ENCODE results near the gene PROCA1. TPM values are rescaled to one million over a fixed set of nuclear protein-coding genes. Genes with fewer than 3 reads are reported as not detected.

The PROCA1 gene
- total and polyA plus RNA-seq, 2 of the 13 experiments (the other 11 are each of a cell fraction or from before 2014, with no cell fraction given): 0.73 to 1.5 TPM

GRCh38 chr17:28728364-28729200 is 16.9 kb upstream of the PROCA1 start, which contains the start of gene NEK8 (continued):
- TF ChIP-seq ATF1 (CRISPR knock-in tag; IDR thresholded peaks at IDR 0.05): no peak
- TF ChIP-seq HIVEP1 (CRISPR knock-in tag; IDR thresholded peaks at IDR 0.05): no peak; the same call in 1 of the 2 replicates
- no peak for TF ChIP-seq ZNF274 (CRISPR knock-in tag; IDR thresholded peaks at IDR 0.05)
- no peak for TF ChIP-seq ZNF75D (CRISPR knock-in tag; IDR thresholded peaks at IDR 0.05; ENCODE audit: borderline replicate concordance)
- no peak for TF ChIP-seq SNRNP70 (IDR thresholded peaks at IDR 0.05; ENCODE audit: low read depth, low read length)
- no peak; the same call in 1 of the 2 replicates for TF ChIP-seq TSC22D2 (CRISPR knock-in tag; IDR thresholded peaks at IDR 0.05; ENCODE audit: borderline replicate concordance)
- TF ChIP-seq ZHX2 (IDR thresholded peaks at IDR 0.05; ENCODE audit: low read depth): no peak; the same call in 1 of the 2 replicates
- no peak for TF ChIP-seq ZHX2 (CRISPR knock-in tag; IDR thresholded peaks at IDR 0.05; ENCODE audit: borderline replicate concordance)
- no peak for TF ChIP-seq YY1 (IDR thresholded peaks at IDR 0.05; ENCODE audit: insufficient read depth, insufficient replicate concordance, low read depth, low read length)
- TF ChIP-seq ZNF816 (CRISPR knock-in tag; IDR thresholded peaks at IDR 0.05; ENCODE audit: borderline replicate concordance): no peak
- TF ChIP-seq ZFP36L1 (CRISPR knock-in tag; IDR thresholded peaks at IDR 0.05): no peak
- peak; percentile 40 for TF ChIP-seq NR2C2 (CRISPR knock-in tag; IDR thresholded peaks at IDR 0.05; ENCODE audit: borderline replicate concordance)
- TF ChIP-seq ELF3 (CRISPR knock-in tag; IDR thresholded peaks at IDR 0.05): no peak
- TF ChIP-seq ZNF672 (CRISPR knock-in tag; IDR thresholded peaks at IDR 0.05): no peak
- TF ChIP-seq CCDC6 (CRISPR knock-in tag; IDR thresholded peaks at IDR 0.05): no peak
- TF ChIP-seq PHF21A (CRISPR knock-in tag; IDR thresholded peaks at IDR 0.05): peak; percentile 47
- TF ChIP-seq NFIC (IDR thresholded peaks at IDR 0.05; ENCODE audit: low read length): 0 out of 2 replicates have a peak, but pooled peaks have one; percentile 27
- TF ChIP-seq ZNF850 (CRISPR knock-in tag; conservative IDR thresholded peaks at IDR 0.05): no peak
- TF ChIP-seq, protein P1, sequence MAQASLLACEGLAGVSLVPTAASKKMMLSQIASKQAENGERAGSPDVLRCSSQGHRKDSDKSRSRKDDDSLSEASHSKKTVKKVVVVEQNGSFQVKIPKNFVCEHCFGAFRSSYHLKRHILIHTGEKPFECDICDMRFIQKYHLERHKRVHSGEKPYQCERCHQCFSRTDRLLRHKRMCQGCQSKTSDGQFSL (CRISPR knock-in tag; IDR thresholded peaks at IDR 0.05): no peak
- 0 out of 2 replicates have a peak, but pooled peaks have one; percentile 43 for TF ChIP-seq ZBTB7A (CRISPR knock-in tag; IDR thresholded peaks at IDR 0.05)
- peak; percentile 70 to 85 for TF ChIP-seq POLR2A (IDR thresholded peaks at IDR 0.05; ENCODE audit: insufficient read depth in 1 of 2, low read depth in 2 of 2, low read length in 2 of 2)
- TF ChIP-seq ZNF564 (CRISPR knock-in tag; IDR thresholded peaks at IDR 0.05): peak; percentile 74; the same call in 1 of the 2 replicates
- TF ChIP-seq MYC (CRISPR knock-in tag; IDR thresholded peaks at IDR 0.05; ENCODE audit: borderline replicate concordance): peak; percentile 80
- TF ChIP-seq ZFP36 (IDR thresholded peaks at IDR 0.05; ENCODE audit: borderline replicate concordance, low read depth, low read length, partially characterized antibody): no peak
- no peak for TF ChIP-seq ZNF451 (CRISPR knock-in tag; IDR thresholded peaks at IDR 0.05)
- TF ChIP-seq ZFX (CRISPR knock-in tag; IDR thresholded peaks at IDR 0.05; ENCODE audit: low read depth): peak; percentile 87

Measured in HepG2 (cell line).